Stimulated activated CD4-positive, alpha-beta T cell treated with anti-CD3 and anti-CD28 coated beads, Interleukin-1b, Interleukin-23, amount 100 ng/mL, for 1 hour (primary cell): ENCODE measurements around the gene IL22RA1.

Experiments used
- DNase-seq, 2 donors: peaks; one replicate each; pipeline ENCODE4 v3.0.0-alpha.2; 2020; ENCODE audit warnings: low read depth in 2 of 2

The IL22RA1 gene

GRCh38 chr1:24114753-24115152, 28.2 kb downstream of the IL22RA1 start:
- DNase-seq: no peak

GRCh38 chr1:24113641-24114033, 29.3 kb downstream of the IL22RA1 start:
- no peak for DNase-seq

- DNase-seq: peak in 1 of 2 donors; percentile 11
These were observed 30.8 kb downstream of the IL22RA1 start, which contains the start of gene MYOM3 for GRCh38 chr1:24111996-24112779. Gene MYOM3, minus strand, starts transcription at chr1:24112135. Its CDS starts 3,499 bp downstream, at chr1:24108636.

GRCh38 chr1:24111262-24111995, 31.5 kb downstream of the IL22RA1 start:
- no peak for DNase-seq

- no peak for DNase-seq
These were observed 32.2 kb downstream of the IL22RA1 start for GRCh38 chr1:24110642-24111261.

GRCh38 chr1:24109686-24110475, 33.1 kb downstream of the IL22RA1 start:
- DNase-seq: no peak

GRCh38 chr1:24109166-24109483, 33.8 kb downstream of the IL22RA1 start:
- no peak for DNase-seq

- no peak for DNase-seq
These were observed 34.4 kb downstream of the IL22RA1 start for GRCh38 chr1:24108334-24109165.

- DNase-seq: no peak
These were observed 35.3 kb downstream of the IL22RA1 start for GRCh38 chr1:24107462-24108138.

- DNase-seq: no peak
These were observed 37.4 kb downstream of the IL22RA1 start for GRCh38 chr1:24105368-24106160.

GRCh38 chr1:24104854-24105253, 38.1 kb downstream of the IL22RA1 start:
- DNase-seq: no peak

- DNase-seq: no peak
These were observed 39.1 kb downstream of the IL22RA1 start for GRCh38 chr1:24103879-24104278.

- no peak for DNase-seq
These were observed 39.5 kb downstream of the IL22RA1 start for GRCh38 chr1:24103408-24103807.

- DNase-seq: no peak
These were observed 40.0 kb downstream of the IL22RA1 start for GRCh38 chr1:24102961-24103360.

GRCh38 chr1:24101796-24102586, 40.9 kb downstream of the IL22RA1 start:
- no peak for DNase-seq

- DNase-seq: no peak
These were observed 41.8 kb downstream of the IL22RA1 start for GRCh38 chr1:24100945-24101737.

GRCh38 chr1:24098943-24099638, 43.8 kb downstream of the IL22RA1 start:
- DNase-seq: no peak
